Transverse colon (tissue), 4 donors: Measurements from ENCODE around the gene ARL6IP1. TPM values are rescaled to one million over a fixed set of nuclear protein-coding genes. Genes with fewer than 3 reads are reported as not detected.
"Not testable (repeated sequence)": the region's sequence is repeated elsewhere in the genome, so short reads cannot be mapped to it uniquely, and the experiment has no call there.

ENCODE experiments used
- DNase-seq: peaks from one replicate; pipeline ENCODE4 v3.0.0-alpha.2; 2019
- H3K27ac ChIP-seq, 4 donors: fragments of 200-600 bp; sonication (generic); 2 replicates each; pipeline ENCODE4 v1.5.1; 2016 to 2018; ENCODE audit warnings: inconsistent platforms in 4 of 4
- H3K27me3 ChIP-seq: fragments of 200-600 bp; sonication (generic); 2 replicates; pipeline ENCODE4 v1.5.1; 2017; ENCODE audit warnings: inconsistent platforms
- H3K36me3 ChIP-seq, 4 donors: fragments of 200-600 bp; sonication (generic); 2 replicates each; pipeline ENCODE4 v1.5.1; 2017 to 2019; ENCODE audit warnings: inconsistent platforms in 4 of 4
- H3K4me1 ChIP-seq, 4 donors: fragments of 200-600 bp; sonication (generic); 2 replicates each; pipeline ENCODE4 v1.5.1; 2017 to 2020; ENCODE audit warnings: inconsistent platforms in 4 of 4
- H3K4me3 ChIP-seq, 4 donors: fragments of 200-600 bp; sonication (generic); 1 replicate in 1 of 4; 2 replicates in 3 of 4; pipeline versions ENCODE4 v1.5.1 to v1.6.1; 2017 to 2019; ENCODE audit warnings: inconsistent platforms in 4 of 4
- H3K9me3 ChIP-seq, 2 donors: fragments of 200-600 bp; sonication (generic); 2 replicates each; pipeline ENCODE4 v1.5.1; 2017 to 2019; ENCODE audit warnings: inconsistent platforms in 2 of 2
- WGBS, 2 donors: methylation state at CpG; one replicate each; pipeline ENCODE4 v1.1.5; 2018; ENCODE audit warnings: low coverage in 1 of 2; 5-methylcytosine and 5-hydroxymethylcytosine counted together
- in situ Hi-C, 4 donors: fragments of 200-750 bp; cut with MboI; loops; one replicate each; pipeline versions ENCODE4 v1.15.0 to v1.15.1; 2017; ENCODE audit warnings: low sequenced_read_pairs in 3 of 4, low pct_ligation_motif_present in 1 of 4, low pct_unique_long_range_greater_than_20kb in 1 of 4
- intact Hi-C: fragments of 100-400 bp; cut with DNase I; formaldehyde crosslinking; loops from one replicate; pipeline ENCODE4 v1.15.1; 2023; ENCODE audit warnings: low total_unique reads
- total RNA-seq, 4 donors: library from RNA; depleted of rRNA; stranded (reverse); fragments of >200 nt; gene quantifications; one replicate each; pipeline ENCODE4 v1.1.0, GENCODE V29; 2016

Gene ARL6IP1
- total RNA-seq, 4 donors from 2014 or later: 73.0 to 232 (median 175) TPM

DNA sequence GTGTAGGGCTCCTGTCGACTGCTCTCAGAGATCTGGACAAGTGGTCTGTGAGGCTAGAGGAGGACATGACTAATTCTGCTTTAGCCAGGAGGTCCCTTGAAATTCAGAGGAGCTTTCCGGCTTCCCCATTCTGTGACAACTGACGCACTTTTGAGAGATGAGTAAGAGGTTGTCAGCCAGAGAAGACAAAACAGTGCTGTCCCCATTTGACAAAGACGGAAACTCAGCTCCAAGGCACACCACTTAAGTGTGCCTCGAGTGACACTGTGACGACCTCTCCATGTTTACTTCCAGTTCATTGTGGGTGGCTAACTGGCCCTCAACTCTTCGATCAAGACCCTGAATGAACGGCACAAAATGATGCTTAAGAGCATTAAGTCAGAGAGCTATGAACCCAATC lies 58.5 kb downstream of the ARL6IP1 start:
- H3K27me3 ChIP-seq, H3K9me3 ChIP-seq, H3K4me1 ChIP-seq, H3K36me3 ChIP-seq, H3K4me3 ChIP-seq, intact Hi-C loops, DNase-seq, in situ Hi-C loops, H3K27ac ChIP-seq: not testable (repeated sequence)
- WGBS, 2 donors: 61% methylated on average over 3 of the region's 8 CpGs; no CpG with 5 or more reads in 1 of the 2 donors

Other genes with a start within 250 kb of the ARL6IP1 start
- 10 to 100 TPM; 18.7 to 90.3 (median 74.1) TPM for gene NOMO2, start 239.5 kb downstream of the ARL6IP1 start, total RNA-seq
- 1,000 to 10,000 TPM in 3 of 4 donors, 100 to 1,000 TPM in 1; 885 to 1,418 (median 1,010) TPM for gene RPS15A, start 11.2 kb downstream of the ARL6IP1 start, total RNA-seq
- gene SMG1, start 124.9 kb upstream of the ARL6IP1 start, total RNA-seq: 100 to 1,000 TPM; 115 to 159 (median 127) TPM
- gene TMC7, start 182.4 kb upstream of the ARL6IP1 start, total RNA-seq: 1 to 10 TPM; 4.4 to 9.7 (median 6.2) TPM